HG02642 (cell line): ENCODE measurements around the gene PNPLA2.

ENCODE experiments used
- ATAC-seq: cut with Tn5 transposase; IDR thresholded peaks from one replicate; pipeline ENCODE4 v1.9.1; 2021; ENCODE audit warnings: mild to moderate bottlenecking; ENCODE audit not compliant: unreplicated experiment, poor library complexity

PNPLA2 gene

GRCh38 chr11:868802-869201, 50.1 kb downstream of the PNPLA2 start:
- ATAC-seq = no peak

- no peak for ATAC-seq
These were observed 50.8 kb downstream of the PNPLA2 start for GRCh38 chr11:869399-870126.

- no peak for ATAC-seq
These were observed 51.4 kb downstream of the PNPLA2 start for GRCh38 chr11:870127-870413.

GRCh38 chr11:870418-870817, 51.7 kb downstream of the PNPLA2 start:
- ATAC-seq = no peak

GRCh38 chr11:871472-871871, 52.8 kb downstream of the PNPLA2 start:
- no peak for ATAC-seq

GRCh38 chr11:872799-873198, 54.1 kb downstream of the PNPLA2 start:
- no peak for ATAC-seq

- no peak for ATAC-seq
These were observed 55.0 kb downstream of the PNPLA2 start for GRCh38 chr11:873706-874105.
